Vagina (tissue), 2 donors: ENCODE data around the gene TMEM170A.

Experiments
- POLR2A ChIP-seq, 2 donors: fragments of 450-650 bp; IDR thresholded peaks; one replicate each; pipeline ENCODE4 v1.6.1; 2017; ENCODE audit warnings: antibody characterized with exemption in 2 of 2, mild to moderate bottlenecking in 2 of 2, moderate library complexity in 2 of 2
- POLR2AphosphoS5 ChIP-seq, 2 donors: sonication (generic); formaldehyde crosslinking; IDR thresholded peaks; one replicate each; pipeline ENCODE4 v1.9.0; 2017; ENCODE audit warnings: antibody characterized with exemption in 2 of 2, mild to moderate bottlenecking in 2 of 2, low read depth in 1 of 2; ENCODE audit not compliant: insufficient read depth in 1 of 2
- TF ChIP-seq, protein P1 (sequence below), 3 experiments: fragments of 450-650 bp in 2 of 3; fragments of 200-600 bp in 1 of 3; sonication (generic) in 1 of 3; IDR thresholded peaks; one replicate each; pipeline ENCODE4 v1.5.1; 2017 to 2019; ENCODE audit warnings: antibody characterized with exemption in 3 of 3, mild to moderate bottlenecking in 2 of 3, moderate library complexity in 2 of 3

DNA sequence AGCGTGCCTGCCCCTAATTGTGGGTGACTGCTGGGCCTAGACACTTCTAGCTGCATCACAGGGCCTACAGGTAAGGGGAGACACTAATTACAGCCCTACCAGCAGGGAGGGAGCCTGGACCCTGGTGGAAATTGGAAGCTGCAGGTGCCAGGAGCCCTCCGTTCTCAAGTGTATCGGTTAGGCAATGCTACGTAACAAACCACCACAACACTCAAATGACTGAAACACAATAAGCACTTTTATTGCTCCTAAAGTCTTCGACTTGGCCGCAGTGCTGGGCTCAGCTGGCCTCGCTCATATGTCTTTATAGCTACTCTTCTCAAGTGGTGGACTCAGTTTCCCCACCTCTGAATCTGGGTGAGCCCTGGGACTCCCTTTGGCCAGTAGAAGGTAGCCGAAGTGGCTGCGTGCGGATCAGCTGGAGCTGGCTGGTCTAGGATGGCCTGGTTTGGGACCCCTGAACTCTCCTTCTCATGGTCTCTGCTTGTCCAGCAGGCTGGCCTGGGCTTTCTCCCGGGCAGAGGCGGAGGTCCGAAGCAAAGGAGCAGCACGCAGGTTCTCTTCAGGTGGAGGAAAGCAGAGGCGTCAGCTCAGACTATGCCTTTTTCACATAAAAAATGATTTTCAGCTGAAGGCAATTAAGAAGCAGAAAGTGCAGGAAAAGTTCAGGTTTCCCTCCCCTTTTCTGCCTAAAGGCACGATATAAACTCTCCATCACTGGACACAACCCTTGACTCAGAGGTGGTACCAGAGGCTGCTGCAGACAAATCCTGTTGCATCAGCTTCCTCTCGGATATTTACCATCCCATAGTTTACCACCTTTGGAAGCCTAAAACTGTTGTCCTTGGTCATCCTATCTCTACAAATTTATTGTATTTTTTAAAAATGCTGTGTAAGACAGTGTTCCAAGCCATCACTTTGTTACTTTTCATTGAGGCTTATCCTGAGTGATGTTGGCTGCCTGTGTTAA lies 8.7 kb upstream of the TMEM170A start:
- TF ChIP-seq, protein P1, sequence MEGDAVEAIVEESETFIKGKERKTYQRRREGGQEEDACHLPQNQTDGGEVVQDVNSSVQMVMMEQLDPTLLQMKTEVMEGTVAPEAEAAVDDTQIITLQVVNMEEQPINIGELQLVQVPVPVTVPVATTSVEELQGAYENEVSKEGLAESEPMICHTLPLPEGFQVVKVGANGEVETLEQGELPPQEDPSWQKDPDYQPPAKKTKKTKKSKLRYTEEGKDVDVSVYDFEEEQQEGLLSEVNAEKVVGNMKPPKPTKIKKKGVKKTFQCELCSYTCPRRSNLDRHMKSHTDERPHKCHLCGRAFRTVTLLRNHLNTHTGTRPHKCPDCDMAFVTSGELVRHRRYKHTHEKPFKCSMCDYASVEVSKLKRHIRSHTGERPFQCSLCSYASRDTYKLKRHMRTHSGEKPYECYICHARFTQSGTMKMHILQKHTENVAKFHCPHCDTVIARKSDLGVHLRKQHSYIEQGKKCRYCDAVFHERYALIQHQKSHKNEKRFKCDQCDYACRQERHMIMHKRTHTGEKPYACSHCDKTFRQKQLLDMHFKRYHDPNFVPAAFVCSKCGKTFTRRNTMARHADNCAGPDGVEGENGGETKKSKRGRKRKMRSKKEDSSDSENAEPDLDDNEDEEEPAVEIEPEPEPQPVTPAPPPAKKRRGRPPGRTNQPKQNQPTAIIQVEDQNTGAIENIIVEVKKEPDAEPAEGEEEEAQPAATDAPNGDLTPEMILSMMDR (IDR thresholded peaks at IDR 0.05) = no peak
- no peak for TF ChIP-seq POLR2A (IDR thresholded peaks at IDR 0.05)
- no peak for TF ChIP-seq POLR2AphosphoS5 (IDR thresholded peaks at IDR 0.05; ENCODE audit: insufficient read depth in 1 of 2, low read depth in 1 of 2)
